ENCODE measurements around the gene ENTHD1. TPM values are rescaled to one million over a fixed set of nuclear protein-coding genes. Genes with fewer than 3 reads are reported as not detected.

ENTHD1 gene
- total RNA-seq, 1 experiment from 2014 or later = 41.5 TPM

GRCh38 chr22:39928536-39929520 is 35.3 kb upstream of the ENTHD1 start:
- DNase-seq (ENCODE audit: low read depth, low spot score) = no peak
- in situ Hi-C loops (cut with HindIII; ENCODE audit: low pct_unique_long_range_greater_than_20kb, low sequenced_read_pairs) = no loop called here

DNA sequence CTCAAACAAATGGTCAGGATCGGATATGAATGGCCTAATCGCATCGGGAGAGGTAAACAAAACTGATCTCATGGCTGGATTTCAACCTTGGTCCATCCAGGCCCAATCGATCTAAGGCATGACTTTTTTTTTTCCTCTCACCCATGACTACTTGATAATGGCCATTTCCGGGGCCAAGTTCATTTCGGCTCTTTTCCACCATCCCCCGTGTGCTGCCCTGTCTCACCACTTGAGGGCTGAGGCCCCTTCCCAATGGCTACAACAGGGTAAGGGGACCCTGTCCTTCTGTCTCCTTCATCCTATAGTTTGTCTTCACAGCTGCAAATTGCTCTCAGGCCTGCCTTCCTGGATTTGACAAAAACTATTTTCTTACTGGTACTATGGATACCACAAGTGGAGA is 34.0 kb upstream of the ENTHD1 start:
- in situ Hi-C loops (cut with HindIII; ENCODE audit: low pct_unique_long_range_greater_than_20kb, low sequenced_read_pairs) = no loop called here
- peak; percentile 32 for DNase-seq (ENCODE audit: low read depth, low spot score)

DNA sequence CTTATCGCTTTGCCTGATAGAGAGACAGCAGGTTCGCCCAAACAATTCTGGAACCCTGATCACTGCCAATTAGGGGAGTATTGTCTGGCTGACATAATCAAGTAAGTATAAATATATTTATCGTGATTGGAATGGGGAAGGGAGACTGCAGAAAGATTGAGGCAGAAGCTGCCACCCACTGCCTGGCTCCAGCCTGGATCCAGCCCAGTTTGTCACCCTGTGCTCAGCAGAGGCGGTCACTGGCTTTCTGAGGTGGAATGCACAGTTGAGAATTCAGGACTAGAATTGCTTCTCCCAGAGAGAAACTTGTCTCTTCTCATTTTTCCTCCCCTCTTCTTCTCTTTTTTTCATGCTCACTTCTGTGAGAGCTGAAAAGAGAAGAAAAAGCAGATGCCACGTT is 33.2 kb upstream of the ENTHD1 start:
- in situ Hi-C loops (cut with HindIII; ENCODE audit: low pct_unique_long_range_greater_than_20kb, low sequenced_read_pairs) = no loop called here
- no peak for DNase-seq (ENCODE audit: low read depth, low spot score)

DNA sequence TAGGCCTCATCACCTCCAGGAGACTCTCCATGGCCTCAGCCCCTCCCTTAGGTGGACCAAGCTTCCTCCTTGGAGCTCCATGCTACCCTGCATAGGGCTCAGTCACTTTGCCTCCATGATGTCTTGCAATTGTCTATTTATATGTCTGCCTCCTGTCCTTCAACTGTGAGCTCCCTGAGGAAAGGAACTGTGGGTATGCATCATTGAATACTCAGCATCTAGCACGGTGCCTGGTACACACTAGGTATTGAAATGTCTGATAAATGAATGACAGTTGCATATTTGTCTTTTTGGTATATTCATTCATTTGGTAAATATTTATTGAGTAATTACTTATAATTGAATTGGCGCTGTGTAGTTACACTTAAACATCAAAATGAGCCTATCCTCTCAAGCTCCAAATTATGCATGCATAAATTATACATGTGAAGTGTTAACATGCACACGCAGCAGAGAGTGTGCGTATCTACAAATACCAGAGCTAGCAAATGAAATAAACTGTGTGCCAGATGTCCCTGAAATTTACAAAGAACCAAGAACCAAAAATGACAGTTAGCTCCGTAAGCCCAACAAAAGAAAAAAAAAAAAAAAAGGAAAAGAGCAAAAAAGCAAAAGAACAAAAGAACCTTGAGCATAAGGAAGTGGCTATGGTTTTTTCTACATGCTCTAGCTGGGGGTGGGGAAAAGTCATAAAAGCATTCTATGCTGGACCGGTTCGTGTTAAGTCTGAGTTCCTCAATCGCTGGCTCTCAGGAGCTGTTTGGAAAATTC is 32.5 kb upstream of the ENTHD1 start:
- in situ Hi-C loops (cut with HindIII; ENCODE audit: low pct_unique_long_range_greater_than_20kb, low sequenced_read_pairs) = no loop called here

GRCh38 chr22:39925273-39925672 is 31.7 kb upstream of the ENTHD1 start:
- in situ Hi-C loops (cut with HindIII; ENCODE audit: low pct_unique_long_range_greater_than_20kb, low sequenced_read_pairs) = no loop called here
- no peak for DNase-seq (ENCODE audit: low read depth, low spot score)

More for the DNA sequence above, 32.5 kb upstream of the ENTHD1 start:
- no peak for DNase-seq (ENCODE audit: low read depth, low spot score)

DNA sequence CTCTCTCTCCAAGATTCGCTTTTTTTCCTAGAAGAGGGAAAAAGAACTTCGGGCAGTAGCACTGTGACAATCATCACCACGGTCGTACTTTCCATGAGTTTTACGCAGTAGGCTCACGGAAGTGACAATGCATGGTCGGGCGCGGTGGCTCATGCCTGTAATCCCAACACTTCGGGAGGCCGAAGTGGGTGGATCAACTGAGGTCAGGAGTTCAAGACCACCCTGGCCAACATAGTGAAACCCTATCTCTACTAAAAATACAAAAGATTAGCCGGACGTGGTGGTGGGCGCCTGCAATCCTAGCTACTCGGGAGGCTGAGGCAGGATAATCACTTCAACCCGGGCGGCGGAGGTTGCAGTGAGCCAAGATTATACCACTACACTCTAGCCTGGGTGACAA is 30.7 kb upstream of the ENTHD1 start:
- in situ Hi-C loops (cut with HindIII; ENCODE audit: low pct_unique_long_range_greater_than_20kb, low sequenced_read_pairs) = no loop called here
- no peak for DNase-seq (ENCODE audit: low read depth, low spot score)

DNA sequence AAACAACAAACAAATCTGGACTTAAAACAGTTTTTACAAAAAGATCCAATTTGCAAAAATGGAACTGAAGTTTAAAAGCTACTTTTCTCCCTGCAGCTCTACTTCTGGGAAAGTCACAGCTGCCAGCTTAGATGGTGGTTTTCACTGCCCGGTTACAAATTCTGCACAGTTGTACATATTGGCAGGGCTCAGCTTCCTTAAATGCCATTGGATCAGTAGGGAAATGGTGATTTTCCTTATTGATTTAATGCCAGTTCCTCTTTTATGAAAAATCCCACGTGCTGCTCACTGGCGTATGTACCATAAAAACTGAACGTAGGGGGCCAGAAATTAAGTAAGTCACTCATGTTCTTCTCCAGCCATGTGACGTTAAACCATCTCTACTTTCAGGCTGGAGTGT is 30.1 kb upstream of the ENTHD1 start:
- no peak for DNase-seq (ENCODE audit: low read depth, low spot score)
- in situ Hi-C loops (cut with HindIII; ENCODE audit: low pct_unique_long_range_greater_than_20kb, low sequenced_read_pairs) = no loop called here

GRCh38 chr22:39920134-39920743 is 26.7 kb upstream of the ENTHD1 start:
- no peak for DNase-seq (ENCODE audit: low read depth, low spot score)

GRCh38 chr22:39917776-39918495 is 24.4 kb upstream of the ENTHD1 start:
- peak; percentile 8 for DNase-seq (ENCODE audit: low read depth, low spot score)
- in situ Hi-C loops (cut with HindIII; ENCODE audit: low pct_unique_long_range_greater_than_20kb, low sequenced_read_pairs) = no loop called here

More at GRCh38 chr22:39920134-39920743, 26.7 kb upstream of the ENTHD1 start:
- in situ Hi-C loops (cut with HindIII; ENCODE audit: low pct_unique_long_range_greater_than_20kb, low sequenced_read_pairs) = no loop called here

DNA sequence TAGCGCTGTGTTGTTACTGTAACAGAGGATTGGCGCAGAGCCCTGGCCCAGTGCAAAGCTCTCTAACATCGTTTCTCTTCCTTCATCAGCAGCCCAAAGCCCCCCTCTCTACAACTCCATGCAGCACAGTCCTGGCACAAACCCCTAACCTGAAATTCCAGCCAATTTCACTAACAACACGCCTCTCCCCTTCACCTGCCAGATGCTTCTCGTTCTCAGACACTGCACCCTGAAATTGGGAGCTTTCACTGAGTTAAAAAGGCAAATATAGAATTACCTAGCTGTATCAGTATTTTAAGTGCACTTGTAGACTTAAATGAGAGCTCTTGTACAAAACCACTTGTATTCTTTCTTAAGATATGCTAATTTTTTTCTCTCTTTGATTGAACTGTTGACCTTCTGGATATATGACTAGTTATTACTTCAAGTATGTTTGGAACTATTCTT is 23.7 kb upstream of the ENTHD1 start:
- no peak for DNase-seq (ENCODE audit: low read depth, low spot score)
- in situ Hi-C loops (cut with HindIII; ENCODE audit: low pct_unique_long_range_greater_than_20kb, low sequenced_read_pairs) = no loop called here

GRCh38 chr22:39916496-39916895 is 22.9 kb upstream of the ENTHD1 start:
- in situ Hi-C loops (cut with HindIII; ENCODE audit: low pct_unique_long_range_greater_than_20kb, low sequenced_read_pairs) = no loop called here

GRCh38 chr22:39915295-39915726 is 21.8 kb upstream of the ENTHD1 start:
- no peak for DNase-seq (ENCODE audit: low read depth, low spot score)
- in situ Hi-C loops (cut with HindIII; ENCODE audit: low pct_unique_long_range_greater_than_20kb, low sequenced_read_pairs) = no loop called here

More at GRCh38 chr22:39916496-39916895, 22.9 kb upstream of the ENTHD1 start:
- peak; percentile 28 for DNase-seq (ENCODE audit: low read depth, low spot score)

- no peak for DNase-seq (ENCODE audit: low read depth, low spot score)
- in situ Hi-C loops (cut with HindIII; ENCODE audit: low pct_unique_long_range_greater_than_20kb, low sequenced_read_pairs) = no loop called here
These were observed 21.0 kb upstream of the ENTHD1 start for GRCh38 chr22:39914584-39914983.

- no peak for DNase-seq (ENCODE audit: low read depth, low spot score)
- in situ Hi-C loops (cut with HindIII; ENCODE audit: low pct_unique_long_range_greater_than_20kb, low sequenced_read_pairs) = no loop called here
These were observed 20.3 kb upstream of the ENTHD1 start for GRCh38 chr22:39913886-39914285.

GRCh38 chr22:39913321-39913720 is 19.8 kb upstream of the ENTHD1 start:
- no peak for DNase-seq (ENCODE audit: low read depth, low spot score)
- in situ Hi-C loops (cut with HindIII; ENCODE audit: low pct_unique_long_range_greater_than_20kb, low sequenced_read_pairs) = no loop called here

DNA sequence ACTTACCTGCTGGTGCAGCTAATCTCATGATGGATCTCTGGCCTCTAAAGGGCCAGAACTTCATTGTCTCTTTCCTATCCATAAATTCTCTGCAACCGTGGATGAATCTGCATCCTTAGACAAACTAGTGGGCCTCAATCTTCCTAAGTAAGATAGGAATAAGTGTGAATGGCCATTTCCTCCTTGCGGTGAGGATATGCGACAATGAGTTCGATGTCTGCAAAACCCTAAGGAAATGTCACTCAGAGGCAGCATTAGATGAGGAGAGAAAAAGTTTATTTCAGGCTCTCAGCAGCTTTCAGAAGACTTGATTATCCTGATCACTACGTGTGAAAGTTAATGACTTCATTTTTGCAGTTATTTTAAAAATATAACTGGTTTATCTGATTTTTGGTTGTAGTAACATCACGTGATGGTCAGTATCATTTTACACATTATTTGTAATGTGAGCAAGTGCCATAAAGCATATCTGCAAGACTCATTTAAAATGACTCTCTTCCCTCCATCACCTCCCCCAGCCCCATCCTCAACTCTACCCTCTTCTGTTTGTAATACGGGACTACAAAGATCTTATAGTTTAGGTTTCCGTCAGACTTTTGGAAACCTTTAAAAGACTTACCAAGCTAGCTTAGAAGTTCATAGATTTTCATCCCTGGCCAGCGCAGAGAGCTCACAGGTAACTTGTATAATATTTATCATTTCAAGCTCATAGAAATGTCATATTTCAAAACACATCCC is 17.5 kb upstream of the ENTHD1 start:
- no peak for DNase-seq (ENCODE audit: low read depth, low spot score)
- in situ Hi-C loops (cut with HindIII; ENCODE audit: low pct_unique_long_range_greater_than_20kb, low sequenced_read_pairs) = no loop called here

DNA sequence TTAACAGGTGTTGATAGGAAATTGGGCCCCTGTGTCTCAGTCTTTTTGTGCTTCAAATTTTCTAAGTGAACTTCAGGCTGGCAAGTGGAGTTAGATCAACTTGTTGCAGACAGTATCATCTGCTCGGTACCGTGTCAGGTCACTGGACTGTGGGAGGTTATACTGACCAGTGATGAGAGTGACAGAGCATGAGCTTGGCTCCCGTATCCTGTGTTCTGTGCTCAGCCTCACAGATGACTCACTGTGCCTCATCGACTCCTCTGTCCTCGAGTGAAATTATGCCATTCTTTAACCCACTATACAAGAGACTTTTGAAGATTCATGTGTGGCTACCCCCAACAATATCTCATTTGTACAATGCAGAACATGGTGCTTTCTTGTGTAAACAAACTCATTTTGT is 15.2 kb upstream of the ENTHD1 start:
- peak; percentile 49 for DNase-seq (ENCODE audit: low read depth, low spot score)
- in situ Hi-C loops (cut with HindIII; ENCODE audit: low pct_unique_long_range_greater_than_20kb, low sequenced_read_pairs) = no loop called here

Measured in SK-MEL-5 (cell line).